ENCODE results near the gene SYNE2.
"Not testable (repeated sequence)": the region's sequence is repeated elsewhere in the genome, so short reads cannot be mapped to it uniquely, and the experiment has no call there.

Gene SYNE2

DNA sequence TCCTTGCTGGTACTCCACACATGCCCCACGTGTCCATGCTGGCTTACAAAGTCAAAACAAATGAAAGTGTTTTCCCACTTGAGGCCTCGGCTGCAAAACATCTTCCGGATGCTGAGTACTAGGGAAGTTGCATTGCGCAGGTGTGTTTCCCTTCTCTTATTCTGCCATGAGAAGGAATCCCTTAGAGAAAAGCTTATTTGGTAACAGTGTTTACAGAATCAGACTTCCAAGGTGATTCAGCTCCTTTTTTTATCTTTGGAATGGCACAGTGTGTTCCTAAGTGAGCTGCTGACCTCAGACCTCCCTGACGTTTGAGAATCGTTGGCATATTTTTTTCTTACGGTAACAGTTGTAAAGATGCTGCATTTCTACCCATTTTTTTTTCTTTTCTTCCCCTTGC lies 230.0 kb downstream of the SYNE2 start:
- no peak for DNase-seq (ENCODE audit: low spot score)

GRCh38 chr14:64088647-64088964 lies 235.8 kb downstream of the SYNE2 start:
- no peak for DNase-seq (ENCODE audit: low spot score)

DNA sequence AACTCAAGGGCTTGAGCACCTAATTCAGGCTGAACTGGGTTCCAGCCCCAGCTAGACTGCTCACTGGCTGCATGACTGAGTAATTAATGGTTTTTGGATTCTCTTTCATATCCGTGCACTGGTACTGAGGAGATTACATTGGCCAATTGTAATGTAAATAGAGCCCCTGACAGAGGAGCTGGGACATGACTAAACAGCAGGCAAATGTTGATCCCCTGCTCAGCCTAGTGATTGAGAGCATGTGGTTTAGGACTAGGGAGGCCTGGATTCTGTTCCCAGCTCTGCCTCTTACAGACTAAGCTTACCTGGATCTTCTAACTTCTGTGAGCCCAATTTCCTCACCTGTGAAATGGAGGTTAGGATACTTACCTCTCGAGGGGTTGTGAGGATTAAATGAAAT lies 237.1 kb downstream of the SYNE2 start:
- no peak for DNase-seq (ENCODE audit: low spot score)

DNA sequence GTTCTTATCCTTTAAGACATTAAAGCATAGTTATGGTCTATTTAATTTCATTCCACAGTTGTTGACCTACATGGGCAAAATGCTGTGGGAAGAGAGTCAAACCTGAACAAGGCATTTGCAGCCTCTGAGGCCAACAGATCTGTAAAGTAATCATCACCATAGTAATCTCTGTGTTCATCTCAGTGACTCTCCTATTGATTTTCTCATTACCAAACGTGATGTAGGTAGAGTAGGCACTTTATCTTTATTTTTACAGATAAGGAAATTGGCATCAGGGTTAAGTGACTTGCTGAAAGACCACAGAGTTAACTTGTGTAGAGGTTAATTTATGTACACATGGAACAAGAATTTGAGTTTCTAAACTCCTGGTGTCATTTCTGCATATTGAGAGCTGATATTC lies 238.4 kb downstream of the SYNE2 start:
- no peak for DNase-seq (ENCODE audit: low spot score)

- no peak for DNase-seq (ENCODE audit: low spot score)
These were observed 239.5 kb downstream of the SYNE2 start for GRCh38 chr14:64092338-64092737.

- DNase-seq (ENCODE audit: low spot score) = no peak
These were observed 240.1 kb downstream of the SYNE2 start for GRCh38 chr14:64092940-64093339.

- no peak for DNase-seq (ENCODE audit: low spot score)
These were observed 242.8 kb downstream of the SYNE2 start for GRCh38 chr14:64095620-64096019.

- no peak for DNase-seq (ENCODE audit: low spot score)
These were observed 245.3 kb downstream of the SYNE2 start for GRCh38 chr14:64098120-64098519.

- DNase-seq (ENCODE audit: low spot score) = no peak
These were observed 254.6 kb downstream of the SYNE2 start for GRCh38 chr14:64107438-64107837.

DNA sequence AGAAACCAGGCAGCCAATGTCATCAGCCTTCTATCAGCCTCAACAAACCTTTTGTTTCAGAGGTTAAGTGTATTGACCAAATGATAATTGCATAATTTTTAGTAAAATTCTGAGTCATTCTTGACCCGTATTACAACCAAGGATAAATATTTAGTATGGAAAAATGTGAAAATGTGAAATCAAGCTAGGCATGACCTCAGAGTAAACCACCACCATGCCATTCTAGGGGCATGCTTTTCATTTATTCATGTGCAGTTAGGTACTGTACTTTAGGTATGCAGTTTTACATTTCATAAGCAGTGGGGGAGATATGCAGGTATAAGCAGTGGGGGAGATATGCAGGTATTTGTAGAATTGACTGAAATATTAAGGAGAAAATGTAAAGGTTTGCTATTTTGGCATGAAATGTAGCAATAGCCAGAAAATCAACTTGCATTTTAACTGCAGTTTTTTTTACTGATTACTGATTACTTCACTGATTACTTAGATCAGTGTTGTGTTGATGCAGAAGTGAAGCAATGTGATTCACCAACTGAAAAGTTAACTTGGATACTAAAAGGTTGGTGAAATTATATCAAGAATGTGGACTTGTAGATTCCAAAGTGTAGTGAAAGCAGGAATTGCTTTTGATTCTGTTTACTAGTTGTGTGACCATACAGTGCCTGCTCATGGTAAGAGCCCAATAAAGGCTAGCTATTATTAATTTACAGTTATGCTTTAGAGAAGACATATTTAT lies 257.2 kb downstream of the SYNE2 start:
- DNase-seq (ENCODE audit: low spot score) = no peak

GRCh38 chr14:64110802-64111201 lies 258.0 kb downstream of the SYNE2 start:
- no peak for DNase-seq (ENCODE audit: low spot score)

DNA sequence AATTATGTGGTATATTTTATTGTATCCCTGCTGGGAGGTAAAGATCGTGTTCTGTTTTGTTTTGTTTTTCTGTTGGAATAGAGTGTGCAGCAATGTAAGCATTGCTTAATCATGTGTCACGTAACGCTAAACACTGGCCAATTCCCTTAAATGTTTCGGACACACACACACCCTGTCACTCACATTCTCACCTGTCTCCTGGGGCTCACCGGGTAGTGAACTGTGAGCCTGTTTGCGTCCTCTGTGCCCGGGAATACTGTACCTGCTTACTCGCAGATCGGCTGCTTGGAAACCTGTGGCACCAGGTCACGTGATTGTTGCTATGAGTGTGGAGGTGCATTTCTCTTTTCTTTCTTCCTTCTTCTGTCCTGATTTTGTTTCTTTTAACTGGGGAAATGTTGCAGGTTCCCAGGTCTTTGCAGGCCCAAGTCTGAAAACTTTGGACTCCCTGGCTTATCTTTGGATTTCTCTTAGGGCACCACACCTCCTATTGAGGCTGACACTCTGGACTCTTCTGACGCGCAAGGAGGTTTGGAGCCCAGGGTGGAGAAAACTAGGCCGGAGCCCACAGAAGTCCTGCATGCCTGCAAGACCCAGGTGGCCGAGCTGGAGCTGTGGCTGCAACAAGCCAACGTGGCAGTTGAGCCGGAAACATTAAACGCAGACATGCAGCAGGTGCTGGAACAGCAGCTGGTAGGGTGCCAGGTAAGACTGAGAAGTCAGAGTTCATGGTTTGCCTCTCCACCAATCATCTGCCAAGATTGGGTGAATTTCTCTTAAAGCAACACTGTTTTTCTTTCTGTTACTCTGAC lies 260.3 kb downstream of the SYNE2 start:
- no peak for DNase-seq (ENCODE audit: low spot score)

DNA sequence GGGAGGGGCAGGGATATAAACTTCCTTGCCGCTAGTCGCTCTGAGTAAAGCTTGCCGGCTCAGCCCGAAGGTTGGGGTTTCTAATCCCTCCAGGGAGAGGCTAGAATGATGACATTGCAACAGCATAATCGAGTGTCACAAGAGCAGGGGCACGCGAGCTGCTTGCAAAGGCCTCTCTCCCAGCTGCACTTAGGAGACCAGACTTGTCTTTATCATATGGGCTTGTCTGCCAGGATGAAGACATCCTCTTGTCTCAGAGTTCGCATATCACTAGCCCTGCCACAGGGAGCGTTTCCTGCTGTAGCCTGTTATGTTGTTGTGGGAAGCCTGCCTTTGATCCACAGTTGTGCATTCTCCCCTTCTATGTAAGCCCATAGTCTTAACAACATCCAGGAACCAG lies 261.4 kb downstream of the SYNE2 start:
- no peak for DNase-seq (ENCODE audit: low spot score)

DNA sequence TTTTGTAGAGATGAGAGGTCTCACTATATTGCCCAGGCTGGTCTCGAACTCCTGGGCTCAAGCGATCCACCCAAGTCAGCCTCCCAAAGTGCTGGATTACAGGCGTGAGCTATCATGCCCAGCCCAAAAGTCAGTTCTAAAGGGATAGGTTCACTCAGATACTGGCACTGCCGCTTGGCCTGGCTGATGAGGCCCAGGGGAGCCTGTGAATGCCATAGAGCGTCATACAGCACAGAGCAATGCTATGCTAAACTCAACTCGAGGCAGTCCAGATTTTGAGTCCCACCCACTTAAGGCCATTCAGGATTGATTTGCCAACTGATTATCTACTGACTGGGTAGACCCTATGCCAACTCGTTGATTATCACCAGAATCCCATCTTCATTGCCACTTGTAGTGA lies 262.0 kb downstream of the SYNE2 start:
- no peak for DNase-seq (ENCODE audit: low spot score)

DNA sequence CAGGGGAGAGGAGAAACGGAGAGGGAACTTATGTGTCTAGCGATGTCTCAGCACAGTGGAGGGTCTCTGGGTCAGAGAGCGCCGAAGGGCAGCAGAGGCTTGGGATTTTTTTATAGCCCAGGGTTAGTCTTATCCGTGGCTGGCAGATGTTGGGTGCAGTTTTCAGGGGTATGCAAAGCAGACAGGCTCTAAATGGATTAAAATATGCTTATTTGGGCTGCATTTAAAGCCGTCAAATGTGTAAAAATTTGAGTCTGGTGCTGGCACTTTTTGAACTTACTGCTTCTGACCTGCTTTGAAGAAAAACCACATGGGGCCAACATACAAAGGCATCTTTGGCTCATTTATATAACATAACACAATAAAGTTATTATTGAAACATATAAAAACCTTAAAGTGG lies 262.6 kb downstream of the SYNE2 start:
- no peak for DNase-seq (ENCODE audit: low spot score)

DNA sequence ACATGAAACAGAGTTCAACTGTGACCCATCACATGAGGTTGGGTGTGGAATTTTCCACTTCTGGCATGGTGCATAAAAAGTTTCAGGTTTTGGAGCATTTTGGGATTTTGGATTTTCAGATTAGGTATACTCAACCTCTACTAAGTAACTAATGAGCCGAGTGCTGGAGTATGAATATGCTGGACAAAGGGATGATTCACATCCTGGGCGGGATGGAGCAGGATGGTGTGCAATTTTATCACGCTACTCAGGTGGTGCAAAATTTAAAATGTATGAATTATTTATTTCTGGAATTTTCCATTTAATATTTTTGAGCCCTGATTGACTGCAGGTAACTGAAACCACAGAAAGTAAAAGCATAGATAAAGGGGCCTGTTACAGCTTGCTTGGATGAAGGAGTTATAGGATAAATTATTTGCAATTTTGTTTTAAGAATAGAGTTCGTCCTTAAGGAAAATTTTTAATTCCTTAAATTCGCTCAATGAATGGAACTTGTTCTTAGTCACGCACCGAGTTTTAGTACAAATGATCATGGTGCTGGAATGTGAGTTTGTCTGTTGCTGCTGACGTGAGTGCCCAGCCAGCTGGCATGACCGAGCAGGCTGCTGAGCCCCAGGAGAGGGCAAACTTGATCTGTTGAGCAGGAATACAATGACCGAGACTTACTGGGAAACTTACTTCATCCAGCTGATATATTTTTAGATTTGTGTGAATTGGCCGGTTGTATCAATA lies 265.0 kb downstream of the SYNE2 start:
- no peak for DNase-seq (ENCODE audit: low spot score)

- not testable (repeated sequence) for DNase-seq (ENCODE audit: low spot score)
These were observed 265.6 kb downstream of the SYNE2 start for GRCh38 chr14:64118403-64118742.

GRCh38 chr14:64118892-64119291 lies 266.1 kb downstream of the SYNE2 start:
- no peak for DNase-seq (ENCODE audit: low spot score)

GRCh38 chr14:64119500-64119899 lies 266.7 kb downstream of the SYNE2 start:
- DNase-seq (ENCODE audit: low spot score) = no peak

DNA sequence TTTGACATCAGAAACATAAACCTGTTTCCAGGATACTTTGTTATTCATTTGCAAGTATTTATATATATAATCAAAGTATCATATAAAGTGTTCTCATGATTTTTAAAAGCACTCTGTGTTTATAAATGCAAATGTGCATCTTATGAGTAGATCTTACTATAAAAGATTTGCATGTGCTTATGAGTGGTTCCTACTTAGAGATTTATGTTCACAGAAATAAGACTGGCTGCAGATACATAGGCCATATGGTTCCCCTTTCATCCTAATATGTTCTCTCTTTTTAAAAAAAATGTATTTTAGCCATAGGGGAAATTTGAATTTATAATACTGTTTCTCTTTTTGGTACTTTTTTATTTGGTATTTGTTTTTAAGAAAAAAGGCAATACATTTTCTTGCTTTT lies 267.2 kb downstream of the SYNE2 start:
- DNase-seq (ENCODE audit: low spot score) = no peak

- no peak for DNase-seq (ENCODE audit: low spot score)
These were observed 270.5 kb downstream of the SYNE2 start for GRCh38 chr14:64123241-64123822.

DNA sequence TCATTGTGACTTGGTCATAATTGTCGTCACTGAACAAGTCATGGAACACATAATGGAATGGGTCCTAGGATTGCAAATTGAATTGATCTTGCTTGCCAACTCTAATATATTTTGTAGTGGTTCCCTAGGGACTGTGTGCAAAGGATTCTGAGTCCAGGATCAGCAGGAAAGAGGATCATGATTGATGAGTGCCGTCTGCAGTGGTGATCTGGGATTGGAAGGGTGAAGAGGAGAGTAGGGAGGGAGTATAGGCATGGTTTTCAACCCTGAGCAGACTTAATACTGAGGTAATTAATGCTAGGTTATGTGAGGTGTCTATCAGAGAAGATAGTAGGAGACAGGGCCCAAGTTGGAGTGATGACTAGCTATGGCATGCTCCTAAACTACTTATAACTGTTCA lies 272.5 kb downstream of the SYNE2 start:
- no peak for DNase-seq (ENCODE audit: low spot score)

GRCh38 chr14:64126548-64126947 lies 273.7 kb downstream of the SYNE2 start:
- no peak for DNase-seq (ENCODE audit: low spot score)
